PC-3 (cell line): ENCODE results near the gene DNHD1. TPM values are rescaled to one million over a fixed set of nuclear protein-coding genes. Genes with fewer than 3 reads are reported as not detected.

Experiments
- ATAC-seq: fragments of 200-7000 bp; cut with Tn5 transposase; 2 replicates; pipeline ENCODE4 v1.9.1; 2020; ENCODE audit warnings: mild to moderate bottlenecking, moderate library complexity
- BruUV-seq: library from RNA; stranded (reverse); fragments of 400-500 nt; replicated peaks from 2 replicates; lab custom pipeline; 2021; lab: Mats Ljungman, UMichigan
- CTCF ChIA-PET: fragments of 300-600 bp; sonication (Branson Sonifier 250); formaldehyde crosslinking; loops from one replicate; lab custom pipeline; 2022; ENCODE audit warnings: antibody characterized with exemption; lab: Charles Lee
- POLR2A ChIA-PET: fragments of 300-600 bp; sonication (Branson Sonifier 250); formaldehyde crosslinking; loops from one replicate; lab custom pipeline; 2022; ENCODE audit warnings: antibody characterized with exemption; ENCODE audit not compliant: unreplicated experiment; lab: Charles Lee
- DNase-seq: peaks from one replicate; pipeline ENCODE4 v3.0.0-alpha.2; 2015
- H2AFZ ChIP-seq: fragments of 300-600 bp; sonication (generic); 2 replicates; pipeline ENCODE4 v1.6.0; 2016; ENCODE audit warnings: antibody characterized with exemption, low read length
- H3F3A ChIP-seq: fragments of 300-600 bp; sonication (generic); one replicate; pipeline ENCODE4 v1.6.0; 2017; ENCODE audit warnings: antibody characterized with exemption, low read length, control low read depth, mild to moderate bottlenecking; ENCODE audit not compliant: unreplicated experiment
- H3K27ac ChIP-seq: fragments of 300-600 bp; sonication (generic); 2 replicates; pipeline ENCODE4 v1.5.1; 2016; ENCODE audit warnings: mild to moderate bottlenecking, low read length
- H3K27me3 ChIP-seq: fragments of 300-600 bp; sonication (generic); 2 replicates; pipeline ENCODE4 v1.6.1; 2016; ENCODE audit warnings: low read length, mixed read lengths
- H3K36me3 ChIP-seq: fragments of 300-600 bp; sonication (generic); 2 replicates; pipeline ENCODE4 v1.6.1; 2016; ENCODE audit warnings: low read depth, mixed run types, low read length, mixed read lengths
- H3K4me1 ChIP-seq: fragments of 300-600 bp; sonication (generic); 2 replicates; pipeline ENCODE4 v1.5.1; 2016; ENCODE audit warnings: low read length; ENCODE audit not compliant: insufficient read depth
- H3K4me2 ChIP-seq: fragments of 300-600 bp; sonication (generic); 2 replicates; pipeline ENCODE4 v1.6.0; 2016; ENCODE audit warnings: low read length
- H3K4me3 ChIP-seq: fragments of 300-600 bp; sonication (generic); 2 replicates; pipeline ENCODE4 v1.5.1; 2016; ENCODE audit warnings: mild to moderate bottlenecking, low read length, mixed read lengths
- H3K79me2 ChIP-seq: fragments of 300-600 bp; sonication (generic); 2 replicates; pipeline ENCODE4 v1.6.1; 2017; ENCODE audit warnings: low read length, mixed read lengths
- H3K9ac ChIP-seq: fragments of 300-600 bp; sonication (generic); 2 replicates; pipeline ENCODE4 v1.6.0; 2016; ENCODE audit warnings: mild to moderate bottlenecking, low read length
- H3K9me2 ChIP-seq: fragments of 300-600 bp; sonication (generic); replicated peaks from 2 replicates; pipeline ENCODE4 v1.6.1; 2016; ENCODE audit warnings: mixed run types, low read length, mixed read lengths
- H3K9me3 ChIP-seq: fragments of 300-600 bp; sonication (generic); 2 replicates; pipeline ENCODE4 v1.6.1; 2016; ENCODE audit warnings: low read length, mixed read lengths
- H4K20me1 ChIP-seq: fragments of 300-600 bp; sonication (generic); 2 replicates; pipeline ENCODE4 v1.6.1; 2016; ENCODE audit warnings: low read length, mixed read lengths
- CTCF ChIP-seq: fragments of 300-600 bp; sonication (generic); conservative IDR thresholded peaks from 2 replicates; pipeline ENCODE4 v1.5.1; 2017; ENCODE audit warnings: antibody characterized with exemption, low read depth, mild to moderate bottlenecking, low read length
- EZH2 ChIP-seq: fragments of 300-600 bp; sonication (generic); IDR thresholded peaks from one replicate; pipeline ENCODE4 v1.6.1; 2017; ENCODE audit warnings: antibody characterized with exemption, mild to moderate bottlenecking, low read length; ENCODE audit not compliant: unreplicated experiment
- EZH2phosphoT487 ChIP-seq: fragments of 300-600 bp; sonication (generic); IDR thresholded peaks from 2 replicates; pipeline ENCODE4 v1.6.1; 2018; ENCODE audit warnings: mild to moderate bottlenecking, antibody characterized with exemption, low read length, borderline replicate concordance
- intact Hi-C: fragments of 100-400 bp; cut with micrococcal nuclease; formaldehyde crosslinking; loops from 2 replicates; pipeline ENCODE4 v1.9.0; 2023
- total RNA-seq: library from RNA; depleted of rRNA; stranded (reverse); fragments of >200 nt; gene quantifications from 2 replicates; pipeline ENCODE4 v1.2.3, GENCODE V29; 2014

DNHD1 gene
- total RNA-seq, 1 experiment from 2014 or later = 9.3 TPM

GRCh38 chr11:6587360-6587953 is 90.4 kb downstream of the DNHD1 start:
- peaks cover 16% of the 10 kb centered on the region; the same call in 1 of the 2 replicates for H3K36me3 ChIP-seq
- no peak overlapping the region for H2AFZ ChIP-seq
- no peaks in the 10 kb centered on the region for H3F3A ChIP-seq
- H3K27ac ChIP-seq = no peak overlapping the region
- DNase-seq (no peak), ATAC-seq (no peak)
- BruUV-seq = no TSS peak
- H3K9me3 ChIP-seq = peaks cover 8% of the 10 kb centered on the region; the same call in 1 of the 2 replicates
- H3K4me3 ChIP-seq = no peak overlapping the region
- intact Hi-C loops = no loop called here
- H3K79me2 ChIP-seq = no peaks in the 10 kb centered on the region
- ChIA-PET POLR2A (no interaction called here), CTCF (no interaction called here)
- no peaks in the 10 kb centered on the region for H4K20me1 ChIP-seq
- no peaks in the 10 kb centered on the region for H3K4me1 ChIP-seq
- H3K27me3 ChIP-seq = no peaks in the 10 kb centered on the region
- no peak overlapping the region for H3K9ac ChIP-seq
- no peak for TF ChIP-seq CTCF
- TF ChIP-seq EZH2phosphoT487 = no peak
- TF ChIP-seq EZH2 = no peak
- H3K4me2 ChIP-seq = no peak overlapping the region
- H3K9me2 ChIP-seq = no peaks in the 10 kb centered on the region

GRCh38 chr11:6588018-6588417 is 90.9 kb downstream of the DNHD1 start:
- no peak overlapping the region for H3K9ac ChIP-seq
- peaks cover 8% of the 10 kb centered on the region; the same call in 1 of the 2 replicates for H3K9me3 ChIP-seq
- no TSS peak for BruUV-seq
- no peaks in the 10 kb centered on the region for H3K79me2 ChIP-seq
- TF ChIP-seq EZH2 = no peak
- no peak for TF ChIP-seq EZH2phosphoT487
- no peak for TF ChIP-seq CTCF
- H3K4me3 ChIP-seq = no peak overlapping the region
- H3F3A ChIP-seq = no peaks in the 10 kb centered on the region
- POLR2A ChIA-PET = no interaction called here
- CTCF ChIA-PET = no interaction called here
- no peaks in the 10 kb centered on the region for H3K27me3 ChIP-seq
- H3K36me3 ChIP-seq = peaks cover 19% of the 10 kb centered on the region
- no peaks in the 10 kb centered on the region for H4K20me1 ChIP-seq
- intact Hi-C loops = no loop called here
- H3K9me2 ChIP-seq = no peaks in the 10 kb centered on the region
- no peak for ATAC-seq
- no peaks in the 10 kb centered on the region for H3K4me1 ChIP-seq
- DNase-seq = no peak
- H3K4me2 ChIP-seq = no peak overlapping the region
- no peak overlapping the region for H2AFZ ChIP-seq
- H3K27ac ChIP-seq = no peak overlapping the region

GRCh38 chr11:6594142-6594768 is 97.2 kb downstream of the DNHD1 start:
- no peaks in the 10 kb centered on the region for H3F3A ChIP-seq
- CTCF ChIA-PET = no interaction called here
- H3K9me3 ChIP-seq = no peaks in the 10 kb centered on the region
- no peaks in the 10 kb centered on the region for H3K4me1 ChIP-seq
- no peak overlapping the region for H3K9ac ChIP-seq
- H2AFZ ChIP-seq = no peak overlapping the region
- H3K27ac ChIP-seq = no peak overlapping the region
- no peak overlapping the region for H3K4me3 ChIP-seq
- BruUV-seq = no TSS peak
- no peaks in the 10 kb centered on the region for H3K27me3 ChIP-seq
- TF ChIP-seq CTCF (no peak), EZH2phosphoT487 (no peak), EZH2 (no peak)
- DNase-seq (no peak), ATAC-seq (no peak)
- POLR2A ChIA-PET = no interaction called here
- peaks cover 21% of the 10 kb centered on the region; the same call in 1 of the 2 replicates for H3K36me3 ChIP-seq
- H3K4me2 ChIP-seq = no peak overlapping the region
- intact Hi-C loops = no loop called here
- H4K20me1 ChIP-seq = no peaks in the 10 kb centered on the region
- H3K9me2 ChIP-seq = no peaks in the 10 kb centered on the region
- H3K79me2 ChIP-seq = no peaks in the 10 kb centered on the region; the same call in 1 of the 2 replicates
